OCI-LY3 (cell line): ENCODE results near the gene CEP131.

Experiments
- H2AFZ ChIP-seq: fragments of 200-600, 300-600 bp; shearing (Covaris generic); 2 replicates; pipeline ENCODE4 v1.6.0; 2014; ENCODE audit warnings: antibody characterized with exemption, low read depth, low read length
- H3K27ac ChIP-seq: fragments of 200-600, 300-600 bp; sonication (generic); 2 replicates; pipeline ENCODE4 v1.5.1; 2014; ENCODE audit warnings: mild to moderate bottlenecking, low read length, moderate library complexity, mixed read lengths
- H3K27me3 ChIP-seq: fragments of 200-600, 300-600 bp; sonication (generic); 2 replicates; pipeline ENCODE4 v1.6.1; 2014; ENCODE audit warnings: low read depth, low read length, mixed read lengths
- H3K36me3 ChIP-seq: fragments of 200-600, 300-600 bp; sonication (generic); replicated peaks from 2 replicates; pipeline ENCODE3; 2014; ENCODE audit warnings: low read depth, low read length, mixed read lengths
- H3K4me1 ChIP-seq: fragments of 300-600, 200-600 bp; sonication (generic); 2 replicates; pipeline ENCODE4 v1.6.1; 2014; ENCODE audit warnings: low read length, mixed read lengths
- H3K4me2 ChIP-seq: fragments of 200-600, 300-600 bp; sonication (generic); 2 replicates; pipeline ENCODE4 v1.6.1; 2014; ENCODE audit warnings: low read length, mixed read lengths
- H3K4me3 ChIP-seq: fragments of 300-600, 200-600 bp; sonication (generic); 2 replicates; pipeline ENCODE4 v1.5.1; 2014; ENCODE audit warnings: antibody characterized with exemption, mild to moderate bottlenecking, low read length, moderate library complexity
- H3K79me2 ChIP-seq: fragments of 300-600, 200-600 bp; shearing (Covaris generic); 2 replicates; pipeline ENCODE4 v1.6.1; 2014; ENCODE audit warnings: mild to moderate bottlenecking, low read length, mixed read lengths
- H3K9ac ChIP-seq: fragments of 300-600, 200-600 bp; shearing (Covaris generic); 2 replicates; pipeline ENCODE4 v1.6.0; 2014; ENCODE audit warnings: mild to moderate bottlenecking, low read length, moderate library complexity
- H3K9me3 ChIP-seq: fragments of 200-600, 300-600 bp; shearing (Covaris generic); 2 replicates; pipeline ENCODE4 v1.6.1; 2014; ENCODE audit warnings: low read length, mixed read lengths; ENCODE audit not compliant: insufficient read depth
- H4K20me1 ChIP-seq: fragments of 200-600, 300-600 bp; sonication (generic); 2 replicates; pipeline ENCODE4 v1.6.1; 2016; ENCODE audit warnings: low read length, mixed read lengths; ENCODE audit not compliant: insufficient read depth
- CTCF ChIP-seq: fragments of 200-600, 300-600 bp; sonication (generic); IDR thresholded peaks from 2 replicates; pipeline ENCODE4 v1.5.1; 2014; ENCODE audit warnings: antibody characterized with exemption, low read length, low read depth
- EZH2phosphoT487 ChIP-seq: fragments of 200-600 bp; shearing (Covaris generic); IDR thresholded peaks from 2 replicates; pipeline ENCODE4 v1.6.1; 2018; ENCODE audit warnings: antibody characterized with exemption, mixed run types, low read depth

Gene CEP131

DNA sequence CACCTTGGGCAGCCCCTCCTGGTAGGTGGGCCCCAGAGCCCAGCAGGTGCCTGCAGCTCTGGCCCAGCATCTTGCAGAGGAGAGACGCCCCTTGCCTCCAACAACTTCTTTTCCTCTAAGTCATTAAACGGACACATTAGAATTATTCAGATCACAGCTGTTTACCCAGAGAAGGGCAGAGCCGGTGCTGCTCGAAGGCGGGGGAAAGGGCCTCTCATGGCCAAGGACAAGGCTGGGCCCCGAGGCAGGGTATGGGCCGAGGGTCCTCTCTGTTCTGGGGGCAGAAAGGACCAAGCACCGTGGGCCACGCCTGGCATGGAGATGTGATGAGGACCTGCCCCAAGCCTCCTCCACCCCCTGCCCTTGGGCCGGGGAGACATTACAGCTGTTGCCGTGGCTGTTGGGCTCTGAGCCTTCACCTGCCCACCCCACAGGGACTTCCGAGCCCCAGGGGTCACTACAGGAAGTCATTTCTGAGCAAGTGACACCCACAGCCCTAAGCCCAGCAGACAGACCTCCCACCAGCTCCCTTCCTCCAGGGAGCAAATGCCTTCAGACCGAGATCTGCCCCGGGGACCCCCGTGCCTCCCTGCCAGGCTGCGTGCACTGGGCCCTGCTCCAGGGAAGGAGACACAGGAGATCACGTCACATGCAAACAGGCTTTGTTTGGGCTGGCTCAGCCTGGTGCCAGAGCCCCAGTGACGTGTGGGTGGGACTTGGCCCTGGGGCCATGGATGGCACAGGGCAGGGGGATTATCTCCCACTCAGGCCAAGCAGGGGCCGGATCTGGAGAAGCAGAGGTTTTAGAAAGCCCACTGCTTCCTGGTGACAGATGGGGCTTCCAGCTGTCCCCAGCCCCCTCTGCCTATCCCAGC, 58.2 kb downstream of the CEP131 start:
- Histone ChIP-seq H3K9ac (no peak overlapping the region), H3K4me2 (no peak overlapping the region)
- TF ChIP-seq CTCF (no peak), EZH2phosphoT487 (no peak)

GRCh38 chr17:81163703-81164370, 58.9 kb downstream of the CEP131 start:
- no peaks in the 10 kb centered on the region for H3K79me2 ChIP-seq
- no peaks in the 10 kb centered on the region for H3K9me3 ChIP-seq
- TF ChIP-seq CTCF = no peak
- no peak for TF ChIP-seq EZH2phosphoT487
- H4K20me1 ChIP-seq = no peaks in the 10 kb centered on the region
- H2AFZ ChIP-seq = no peak overlapping the region
- H3K36me3 ChIP-seq = no peaks in the 10 kb centered on the region
- H3K4me1 ChIP-seq = no peaks in the 10 kb centered on the region
- no peaks in the 10 kb centered on the region for H3K27me3 ChIP-seq
- no peak overlapping the region for H3K27ac ChIP-seq
- no peak overlapping the region for H3K4me3 ChIP-seq
- H3K4me2 ChIP-seq = no peak overlapping the region
- no peak overlapping the region for H3K9ac ChIP-seq

More for the DNA sequence above, 58.2 kb downstream of the CEP131 start:
- Histone ChIP-seq H3K36me3 (no peaks in the 10 kb centered on the region), H4K20me1 (no peaks in the 10 kb centered on the region), H3K79me2 (no peaks in the 10 kb centered on the region), H3K27me3 (no peaks in the 10 kb centered on the region), H3K27ac (no peak overlapping the region), H3K4me1 (no peaks in the 10 kb centered on the region), H3K4me3 (no peak overlapping the region), H2AFZ (no peak overlapping the region), H3K9me3 (no peaks in the 10 kb centered on the region)

DNA sequence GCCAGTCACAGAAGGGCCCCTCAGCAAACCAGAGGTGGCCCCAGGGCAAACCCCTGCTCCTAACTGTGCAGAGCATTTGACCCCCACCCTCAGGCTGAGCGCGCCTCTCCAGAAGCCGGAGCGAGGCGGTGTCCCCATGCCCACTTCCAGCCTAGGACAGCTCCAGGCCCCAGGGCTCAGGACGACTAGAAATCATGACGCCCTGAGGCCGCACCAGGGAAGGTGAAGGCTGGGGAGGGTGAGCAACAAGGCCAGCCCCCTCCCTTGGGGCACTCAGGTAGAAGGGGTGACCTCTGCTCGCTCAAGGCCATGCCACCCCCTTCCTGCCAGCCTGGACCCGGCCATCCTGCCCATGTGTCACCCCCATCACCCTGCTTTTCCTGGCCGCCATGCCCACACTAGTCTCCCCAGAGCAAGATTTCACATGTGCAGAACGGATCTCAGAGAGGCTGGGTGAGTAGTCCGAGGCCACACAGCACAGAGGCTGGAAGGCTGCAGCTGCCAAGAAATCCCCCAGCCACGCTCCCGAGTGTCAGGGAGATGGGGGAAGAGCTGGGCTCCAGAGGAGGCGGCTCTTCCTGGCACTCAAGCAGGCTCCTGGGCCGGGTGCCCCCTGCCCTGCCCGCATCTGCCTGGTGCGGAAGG, 59.6 kb downstream of the CEP131 start:
- no peaks in the 10 kb centered on the region for H3K79me2 ChIP-seq
- no peak overlapping the region for H2AFZ ChIP-seq
- no peak overlapping the region for H3K9ac ChIP-seq
- H4K20me1 ChIP-seq = no peaks in the 10 kb centered on the region
- no peak overlapping the region for H3K4me3 ChIP-seq
- H3K4me1 ChIP-seq = no peaks in the 10 kb centered on the region
- H3K36me3 ChIP-seq = no peaks in the 10 kb centered on the region
- H3K27ac ChIP-seq = no peak overlapping the region
- no peak for TF ChIP-seq CTCF
- H3K27me3 ChIP-seq = no peaks in the 10 kb centered on the region
- H3K9me3 ChIP-seq = no peaks in the 10 kb centered on the region
- no peak overlapping the region for H3K4me2 ChIP-seq

- H3K27me3 ChIP-seq = no peaks in the 10 kb centered on the region
These were observed 60.3 kb downstream of the CEP131 start for GRCh38 chr17:81162491-81162890.

More at GRCh38 chr17:81162491-81162890, 60.3 kb downstream of the CEP131 start:
- H4K20me1 ChIP-seq = no peaks in the 10 kb centered on the region
- H3K9ac ChIP-seq = no peak overlapping the region
- no peak overlapping the region for H3K27ac ChIP-seq
- no peaks in the 10 kb centered on the region for H3K36me3 ChIP-seq
- H3K4me3 ChIP-seq = no peak overlapping the region
- H2AFZ ChIP-seq = no peak overlapping the region
- H3K79me2 ChIP-seq = no peaks in the 10 kb centered on the region
- H3K4me2 ChIP-seq = no peak overlapping the region
- no peaks in the 10 kb centered on the region for H3K9me3 ChIP-seq
- TF ChIP-seq CTCF (no peak), EZH2phosphoT487 (no peak)
- H3K4me1 ChIP-seq = no peaks in the 10 kb centered on the region
